ENCODE results near the gene CCDC51. TPM values are rescaled to one million over a fixed set of nuclear protein-coding genes. Genes with fewer than 3 reads are reported as not detected.
A peak's percentile ranks its signal among the peaks of the same experiment; 100 is the strongest.

The CCDC51 gene
- total RNA-seq, 1 donor from 2014 or later, result 19.3 TPM

GRCh38 chr3:48430708-48431101, 9.2 kb downstream of the CCDC51 start:
- peak overlapping the region; percentile 95 to 98 for H3K27ac ChIP-seq
- H3K27me3 ChIP-seq, result no peaks in the 10 kb centered on the region
- peak overlapping the region; percentile 79 to 94 for H3K4me3 ChIP-seq
- intact Hi-C loops (cut with DNase I), result no loop called here
- H3K36me3 ChIP-seq, result peaks cover 0 to 11% of the 10 kb centered on the region in 2 donors
- DNase-seq (ENCODE audit: low spot score in 2 of 2), result no peak
- TF ChIP-seq, protein P1, sequence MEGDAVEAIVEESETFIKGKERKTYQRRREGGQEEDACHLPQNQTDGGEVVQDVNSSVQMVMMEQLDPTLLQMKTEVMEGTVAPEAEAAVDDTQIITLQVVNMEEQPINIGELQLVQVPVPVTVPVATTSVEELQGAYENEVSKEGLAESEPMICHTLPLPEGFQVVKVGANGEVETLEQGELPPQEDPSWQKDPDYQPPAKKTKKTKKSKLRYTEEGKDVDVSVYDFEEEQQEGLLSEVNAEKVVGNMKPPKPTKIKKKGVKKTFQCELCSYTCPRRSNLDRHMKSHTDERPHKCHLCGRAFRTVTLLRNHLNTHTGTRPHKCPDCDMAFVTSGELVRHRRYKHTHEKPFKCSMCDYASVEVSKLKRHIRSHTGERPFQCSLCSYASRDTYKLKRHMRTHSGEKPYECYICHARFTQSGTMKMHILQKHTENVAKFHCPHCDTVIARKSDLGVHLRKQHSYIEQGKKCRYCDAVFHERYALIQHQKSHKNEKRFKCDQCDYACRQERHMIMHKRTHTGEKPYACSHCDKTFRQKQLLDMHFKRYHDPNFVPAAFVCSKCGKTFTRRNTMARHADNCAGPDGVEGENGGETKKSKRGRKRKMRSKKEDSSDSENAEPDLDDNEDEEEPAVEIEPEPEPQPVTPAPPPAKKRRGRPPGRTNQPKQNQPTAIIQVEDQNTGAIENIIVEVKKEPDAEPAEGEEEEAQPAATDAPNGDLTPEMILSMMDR (IDR thresholded peaks at IDR 0.05), result no peak
- H3K4me1 ChIP-seq, result peaks cover 8 to 20% of the 10 kb centered on the region in 2 donors
- H3K9me3 ChIP-seq, result no peaks in the 10 kb centered on the region

- peaks cover 12 to 26% of the 10 kb centered on the region in 2 donors for H3K4me1 ChIP-seq
- H3K9me3 ChIP-seq, result no peaks in the 10 kb centered on the region
Measured at GRCh38 chr3:48429960-48430707, 9.8 kb downstream of the CCDC51 start, which contains the start of gene PLXNB1. PLXNB1 (minus strand) TSS chr3:48430086; CDS start chr3:48424611, 5,475 bp downstream.

GRCh38 chr3:48429317-48429959, 10.5 kb downstream of the CCDC51 start:
- Histone ChIP-seq H3K4me1 (peaks cover 12 to 32% of the 10 kb centered on the region in 2 donors), H3K36me3 (peaks cover 0 to 11% of the 10 kb centered on the region in 2 donors), H3K27me3 (no peaks in the 10 kb centered on the region), H3K27ac (peak overlapping the region; percentile 95 to 98), H3K4me3 (peak overlapping the region; percentile 79 to 94), H3K9me3 (no peaks in the 10 kb centered on the region)
- no peak for DNase-seq (ENCODE audit: low spot score in 2 of 2)
- intact Hi-C loops (cut with DNase I), result loop anchor here (1.0 kb wide), 1 partner anchor 27 kb away; no protein-coding TSS in a partner anchor
- TF ChIP-seq, protein P1 (IDR thresholded peaks at IDR 0.05), result no peak

More at GRCh38 chr3:48429960-48430707, 9.8 kb downstream of the CCDC51 start, which contains the start of gene PLXNB1:
- Histone ChIP-seq H3K36me3 (peaks cover 0 to 11% of the 10 kb centered on the region in 2 donors), H3K27me3 (no peaks in the 10 kb centered on the region), H3K4me3 (peak within 1 kb of the TSS; percentile 79 to 94), H3K27ac (peak within 1 kb of the TSS; percentile 95 to 98)
- TF ChIP-seq, protein P1 (IDR thresholded peaks at IDR 0.05), result no peak
- DNase-seq (ENCODE audit: low spot score in 2 of 2), result peak in 1 of 2 donors; percentile 91
- intact Hi-C loops (cut with DNase I), result loop anchor here (1.0 kb wide), 1 partner anchor 28 kb away; no protein-coding TSS in a partner anchor

- Histone ChIP-seq H3K27me3 (no peaks in the 10 kb centered on the region), H3K36me3 (peaks cover 4 to 16% of the 10 kb centered on the region in 2 donors), H3K4me3 (peak overlapping the region; percentile 79 to 94), H3K27ac (peak overlapping the region; percentile 95 to 98), H3K4me1 (peaks cover 18 to 39% of the 10 kb centered on the region in 2 donors), H3K9me3 (no peaks in the 10 kb centered on the region)
- DNase-seq (ENCODE audit: low spot score in 2 of 2), result no peak
- intact Hi-C loops (cut with DNase I), result loop anchor here (1.0 kb wide), 1 partner anchor 26 kb away; no protein-coding TSS in a partner anchor
- TF ChIP-seq, protein P1 (IDR thresholded peaks at IDR 0.05), result no peak
Measured at GRCh38 chr3:48428572-48429316, 11.2 kb downstream of the CCDC51 start.

GRCh38 chr3:48428088-48428571, 11.8 kb downstream of the CCDC51 start:
- TF ChIP-seq, protein P1 (IDR thresholded peaks at IDR 0.05), result no peak

More at GRCh38 chr3:48428088-48428571, 11.8 kb downstream of the CCDC51 start:
- no peak for DNase-seq (ENCODE audit: low spot score in 2 of 2)
- peak overlapping the region; percentile 95 to 98 for H3K27ac ChIP-seq
- intact Hi-C loops (cut with DNase I), result no loop called here
- peaks cover 7 to 14% of the 10 kb centered on the region in 2 donors for H3K36me3 ChIP-seq
- H3K9me3 ChIP-seq, result no peaks in the 10 kb centered on the region
- H3K4me1 ChIP-seq, result peaks cover 18 to 43% of the 10 kb centered on the region in 2 donors
- peak overlapping the region; percentile 79 to 94 for H3K4me3 ChIP-seq
- H3K27me3 ChIP-seq, result no peaks in the 10 kb centered on the region
